ENCODE measurements around the gene EVX1. TPM values are rescaled to one million over a fixed set of nuclear protein-coding genes. Genes with fewer than 3 reads are reported as not detected.

The EVX1 gene
- total and polyA plus RNA-seq, 2 of the 8 experiments (the other 6 are each of a cell fraction or from before 2014, with no cell fraction given): not detected

DNA sequence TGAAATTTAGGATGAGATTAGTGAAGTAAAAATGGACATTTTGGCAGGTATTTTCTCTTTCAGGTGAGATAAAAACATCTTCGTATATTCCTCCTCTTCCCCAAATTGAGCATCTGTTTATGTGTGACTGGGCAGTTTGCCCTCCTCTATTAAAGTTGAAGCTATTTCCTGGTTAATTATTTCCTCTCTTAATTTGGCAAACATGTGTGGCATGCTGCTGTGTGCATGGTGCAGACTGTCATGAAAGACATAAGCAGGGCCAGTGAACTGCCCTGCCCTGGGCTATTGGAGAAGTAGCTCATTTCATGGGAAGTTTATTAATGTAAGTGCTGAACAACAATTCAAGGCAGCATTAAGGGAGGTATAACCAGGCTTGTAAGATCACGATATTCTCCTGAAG, 52.6 kb downstream of the EVX1 start (continued):
- TF ChIP-seq, protein P1, sequence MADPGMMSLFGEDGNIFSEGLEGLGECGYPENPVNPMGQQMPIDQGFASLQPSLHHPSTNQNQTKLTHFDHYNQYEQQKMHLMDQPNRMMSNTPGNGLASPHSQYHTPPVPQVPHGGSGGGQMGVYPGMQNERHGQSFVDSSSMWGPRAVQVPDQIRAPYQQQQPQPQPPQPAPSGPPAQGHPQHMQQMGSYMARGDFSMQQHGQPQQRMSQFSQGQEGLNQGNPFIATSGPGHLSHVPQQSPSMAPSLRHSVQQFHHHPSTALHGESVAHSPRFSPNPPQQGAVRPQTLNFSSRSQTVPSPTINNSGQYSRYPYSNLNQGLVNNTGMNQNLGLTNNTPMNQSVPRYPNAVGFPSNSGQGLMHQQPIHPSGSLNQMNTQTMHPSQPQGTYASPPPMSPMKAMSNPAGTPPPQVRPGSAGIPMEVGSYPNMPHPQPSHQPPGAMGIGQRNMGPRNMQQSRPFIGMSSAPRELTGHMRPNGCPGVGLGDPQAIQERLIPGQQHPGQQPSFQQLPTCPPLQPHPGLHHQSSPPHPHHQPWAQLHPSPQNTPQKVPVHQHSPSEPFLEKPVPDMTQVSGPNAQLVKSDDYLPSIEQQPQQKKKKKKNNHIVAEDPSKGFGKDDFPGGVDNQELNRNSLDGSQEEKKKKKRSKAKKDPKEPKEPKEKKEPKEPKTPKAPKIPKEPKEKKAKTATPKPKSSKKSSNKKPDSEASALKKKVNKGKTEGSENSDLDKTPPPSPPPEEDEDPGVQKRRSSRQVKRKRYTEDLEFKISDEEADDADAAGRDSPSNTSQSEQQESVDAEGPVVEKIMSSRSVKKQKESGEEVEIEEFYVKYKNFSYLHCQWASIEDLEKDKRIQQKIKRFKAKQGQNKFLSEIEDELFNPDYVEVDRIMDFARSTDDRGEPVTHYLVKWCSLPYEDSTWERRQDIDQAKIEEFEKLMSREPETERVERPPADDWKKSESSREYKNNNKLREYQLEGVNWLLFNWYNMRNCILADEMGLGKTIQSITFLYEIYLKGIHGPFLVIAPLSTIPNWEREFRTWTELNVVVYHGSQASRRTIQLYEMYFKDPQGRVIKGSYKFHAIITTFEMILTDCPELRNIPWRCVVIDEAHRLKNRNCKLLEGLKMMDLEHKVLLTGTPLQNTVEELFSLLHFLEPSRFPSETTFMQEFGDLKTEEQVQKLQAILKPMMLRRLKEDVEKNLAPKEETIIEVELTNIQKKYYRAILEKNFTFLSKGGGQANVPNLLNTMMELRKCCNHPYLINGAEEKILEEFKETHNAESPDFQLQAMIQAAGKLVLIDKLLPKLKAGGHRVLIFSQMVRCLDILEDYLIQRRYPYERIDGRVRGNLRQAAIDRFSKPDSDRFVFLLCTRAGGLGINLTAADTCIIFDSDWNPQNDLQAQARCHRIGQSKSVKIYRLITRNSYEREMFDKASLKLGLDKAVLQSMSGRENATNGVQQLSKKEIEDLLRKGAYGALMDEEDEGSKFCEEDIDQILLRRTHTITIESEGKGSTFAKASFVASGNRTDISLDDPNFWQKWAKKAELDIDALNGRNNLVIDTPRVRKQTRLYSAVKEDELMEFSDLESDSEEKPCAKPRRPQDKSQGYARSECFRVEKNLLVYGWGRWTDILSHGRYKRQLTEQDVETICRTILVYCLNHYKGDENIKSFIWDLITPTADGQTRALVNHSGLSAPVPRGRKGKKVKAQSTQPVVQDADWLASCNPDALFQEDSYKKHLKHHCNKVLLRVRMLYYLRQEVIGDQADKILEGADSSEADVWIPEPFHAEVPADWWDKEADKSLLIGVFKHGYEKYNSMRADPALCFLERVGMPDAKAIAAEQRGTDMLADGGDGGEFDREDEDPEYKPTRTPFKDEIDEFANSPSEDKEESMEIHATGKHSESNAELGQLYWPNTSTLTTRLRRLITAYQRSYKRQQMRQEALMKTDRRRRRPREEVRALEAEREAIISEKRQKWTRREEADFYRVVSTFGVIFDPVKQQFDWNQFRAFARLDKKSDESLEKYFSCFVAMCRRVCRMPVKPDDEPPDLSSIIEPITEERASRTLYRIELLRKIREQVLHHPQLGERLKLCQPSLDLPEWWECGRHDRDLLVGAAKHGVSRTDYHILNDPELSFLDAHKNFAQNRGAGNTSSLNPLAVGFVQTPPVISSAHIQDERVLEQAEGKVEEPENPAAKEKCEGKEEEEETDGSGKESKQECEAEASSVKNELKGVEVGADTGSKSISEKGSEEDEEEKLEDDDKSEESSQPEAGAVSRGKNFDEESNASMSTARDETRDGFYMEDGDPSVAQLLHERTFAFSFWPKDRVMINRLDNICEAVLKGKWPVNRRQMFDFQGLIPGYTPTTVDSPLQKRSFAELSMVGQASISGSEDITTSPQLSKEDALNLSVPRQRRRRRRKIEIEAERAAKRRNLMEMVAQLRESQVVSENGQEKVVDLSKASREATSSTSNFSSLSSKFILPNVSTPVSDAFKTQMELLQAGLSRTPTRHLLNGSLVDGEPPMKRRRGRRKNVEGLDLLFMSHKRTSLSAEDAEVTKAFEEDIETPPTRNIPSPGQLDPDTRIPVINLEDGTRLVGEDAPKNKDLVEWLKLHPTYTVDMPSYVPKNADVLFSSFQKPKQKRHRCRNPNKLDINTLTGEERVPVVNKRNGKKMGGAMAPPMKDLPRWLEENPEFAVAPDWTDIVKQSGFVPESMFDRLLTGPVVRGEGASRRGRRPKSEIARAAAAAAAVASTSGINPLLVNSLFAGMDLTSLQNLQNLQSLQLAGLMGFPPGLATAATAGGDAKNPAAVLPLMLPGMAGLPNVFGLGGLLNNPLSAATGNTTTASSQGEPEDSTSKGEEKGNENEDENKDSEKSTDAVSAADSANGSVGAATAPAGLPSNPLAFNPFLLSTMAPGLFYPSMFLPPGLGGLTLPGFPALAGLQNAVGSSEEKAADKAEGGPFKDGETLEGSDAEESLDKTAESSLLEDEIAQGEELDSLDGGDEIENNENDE (IDR thresholded peaks at IDR 0.05; ENCODE audit: insufficient replicate concordance, low read length): no peak
- TF ChIP-seq EGR1 (IDR thresholded peaks at IDR 0.05; ENCODE audit: borderline replicate concordance, low read depth, low read length) (no peak), CHD2 (IDR thresholded peaks at IDR 0.05; ENCODE audit: low read length) (no peak), FOSL1 (IDR thresholded peaks at IDR 0.05; ENCODE audit: insufficient read depth, low read depth, low read length) (no peak), SIN3A (conservative IDR thresholded peaks at IDR 0.05 in 1 of 2, IDR thresholded peaks at IDR 0.05 in 1 of 2; ENCODE audit: low read depth in 1 of 2, low read length in 2 of 2) (no peak), KDM4A (IDR thresholded peaks at IDR 0.05; ENCODE audit: low read depth, low read length, severe bottlenecking) (no peak), POLR2AphosphoS5 (IDR thresholded peaks at IDR 0.05; ENCODE audit: low read depth, low read length) (no peak), USF2 (IDR thresholded peaks at IDR 0.05; ENCODE audit: low read length) (no peak), SIRT6 (IDR thresholded peaks at IDR 0.05; ENCODE audit: low read length) (no peak), CHD1 (IDR thresholded peaks at IDR 0.05; ENCODE audit: low read depth, low read length) (no peak), CREB1 (IDR thresholded peaks at IDR 0.05) (no peak), TCF12 (IDR thresholded peaks at IDR 0.05; ENCODE audit: low read depth, low read length) (no peak)

Measured in H1 (cell line).